A549 (cell line): Measurements from ENCODE around the gene SH3RF3. TPM values are rescaled to one million over a fixed set of nuclear protein-coding genes. Genes with fewer than 3 reads are reported as not detected.

ENCODE experiments used
- ATAC-seq, 2 experiments: fragments of 200-7000 bp in 1 of 2; fragments of >200 bp in 1 of 2; cut with Nextera tagmentation in 1 of 2; cut with Tn5 transposase in 1 of 2; 3 replicates each; pipeline versions ENCODE4 v1.8.0 to v1.9.1; 2018 to 2020; ENCODE audit warnings: mild to moderate bottlenecking in 1 of 2, moderate library complexity in 1 of 2
- CTCF ChIA-PET: fragments of 300-600 bp; sonication (Branson Sonifier 250); formaldehyde crosslinking; extraction: SDS; loops from one replicate; lab custom pipeline; 2021; ENCODE audit warnings: antibody characterized with exemption, inconsistent platforms; lab: Yijun Ruan, JAX
- POLR2A ChIA-PET: fragments of 350-600 bp; formaldehyde crosslinking; extraction: SDS; loops from one replicate; lab custom pipeline; 2021; ENCODE audit warnings: antibody characterized with exemption, inconsistent platforms; lab: Yijun Ruan, JAX
- DNase-seq, 2 experiments: peaks; one replicate each; pipeline versions ENCODE4 v3.0.0 to v3.0.0-alpha.2; 2011 to 2016; ENCODE audit warnings: low read depth in 1 of 2, low spot score in 1 of 2
- FAIRE-seq: peaks from 2 replicates; lab custom pipeline; 2011; peaks lifted over from hg19 to GRCh38; lab: Jason Lieb, UNC
- H3K27ac ChIP-seq, 2 experiments: fragments of >200 bp; sonication (Bioruptor Twin); formaldehyde crosslinking; 3 replicates each; pipeline ENCODE4 v1.5.1; 2016 to 2017
- H3K4me1 ChIP-seq: fragments of >200 bp; sonication (Bioruptor Twin); formaldehyde crosslinking; 3 replicates; pipeline ENCODE4 v1.6.1; 2016
- H3K4me2 ChIP-seq: fragments of >200 bp; sonication (Bioruptor Twin); formaldehyde crosslinking; 3 replicates; pipeline ENCODE4 v1.6.1; 2016
- H3K4me3 ChIP-seq: fragments of >200 bp; sonication (Bioruptor Twin); formaldehyde crosslinking; 3 replicates; pipeline ENCODE4 v1.5.1; 2016
- H3K9me3 ChIP-seq: fragments of >200 bp; sonication (Bioruptor Twin); formaldehyde crosslinking; 3 replicates; pipeline ENCODE4 v1.6.1; 2016
- ATOH8 ChIP-seq: fragments of 250-450 bp; sonication (Bioruptor Pico); IDR thresholded peaks from 2 replicates; pipeline ENCODE4 v1.5.0; 2020; ENCODE audit warnings: low read depth, mild to moderate bottlenecking, moderate library complexity
- BCL3 ChIP-seq: fragments of >200 bp; sonication (Bioruptor Twin); formaldehyde crosslinking; IDR thresholded peaks from 3 replicates; pipeline ENCODE4 v1.6.1; 2016
- CBX8 ChIP-seq: fragments of 200-600 bp; sonication (generic); IDR thresholded peaks from 2 replicates; pipeline ENCODE4 v1.6.1; 2016
- CEBPB ChIP-seq, 2 experiments: fragments of >200 bp in 1 of 2; sonication (Bioruptor Twin) in 1 of 2; formaldehyde crosslinking in 1 of 2; IDR thresholded peaks; 2 replicates each; pipeline ENCODE4 v1.6.1; 2012 to 2016
- CHD2 ChIP-seq: fragments of 150-350 bp; IDR thresholded peaks from 2 replicates; pipeline ENCODE4 v1.6.1; 2014; ENCODE audit warnings: low read length; ENCODE audit not compliant: partially characterized antibody
- CTCF ChIP-seq: fragments of >200 bp; sonication (Bioruptor Twin); formaldehyde crosslinking; IDR thresholded peaks from 3 replicates; pipeline ENCODE4 v1.5.1; 2016
- EHF ChIP-seq: fragments of 250-450 bp; sonication (Bioruptor Pico); IDR thresholded peaks from 2 replicates; pipeline ENCODE4 v1.5.0; 2020; ENCODE audit warnings: mild to moderate bottlenecking
- FOSL2 ChIP-seq, 2 experiments: fragments of 450-650 bp in 1 of 2; fragments of >200 bp in 1 of 2; sonication (Bioruptor Twin) in 1 of 2; formaldehyde crosslinking; IDR thresholded peaks; 2 replicates each; pipeline versions ENCODE4 v1.5.0 to v1.6.1; 2016 to 2020; ENCODE audit warnings: mild to moderate bottlenecking in 1 of 2, moderate library complexity in 1 of 2
- GATA3 ChIP-seq: IDR thresholded peaks from 2 replicates; pipeline ENCODE4 v1.6.1; 2012; ENCODE audit warnings: borderline replicate concordance
- HOXB5 ChIP-seq: fragments of 250-450 bp; sonication (Bioruptor Pico); IDR thresholded peaks from 2 replicates; pipeline ENCODE4 v1.5.0; 2020; ENCODE audit warnings: mild to moderate bottlenecking, moderate library complexity
- JUN ChIP-seq, 2 experiments: fragments of >200 bp; sonication (Bioruptor Twin); formaldehyde crosslinking; IDR thresholded peaks; 2 replicates in 1 of 2; 3 replicates in 1 of 2; pipeline ENCODE4 v1.6.1; 2016 to 2017
- KDM5A ChIP-seq: fragments of 200-600 bp; sonication (generic); IDR thresholded peaks from 2 replicates; pipeline ENCODE4 v1.6.1; 2016; ENCODE audit warnings: antibody characterized with exemption, mild to moderate bottlenecking
- MAFK ChIP-seq: fragments of 450-650 bp; IDR thresholded peaks from 2 replicates; pipeline ENCODE4 v1.6.1; 2014; ENCODE audit not compliant: partially characterized antibody
- MAX ChIP-seq: IDR thresholded peaks from 2 replicates; pipeline ENCODE4 v1.6.1; 2012
- MYC ChIP-seq: IDR thresholded peaks from 2 replicates; pipeline ENCODE4 v1.6.1; 2012; ENCODE audit warnings: mild to moderate bottlenecking, inconsistent platforms, low read length, improper control_type of control experiment, borderline replicate concordance
- NPAS2 ChIP-seq: fragments of 250-450 bp; sonication (Bioruptor Pico); IDR thresholded peaks from 2 replicates; pipeline ENCODE4 v1.8.0; 2022; ENCODE audit warnings: mild to moderate bottlenecking, moderate library complexity, borderline replicate concordance
- NR3C1 ChIP-seq: fragments of >200 bp; sonication (Bioruptor Twin); formaldehyde crosslinking; IDR thresholded peaks from 3 replicates; pipeline ENCODE4 v1.6.1; 2017
- PBX3 ChIP-seq: IDR thresholded peaks from 2 replicates; pipeline ENCODE4 v1.6.1; 2012
- POLR2A ChIP-seq: IDR thresholded peaks from 2 replicates; pipeline ENCODE4 v1.6.1; 2012; ENCODE audit warnings: mild to moderate bottlenecking, low read length
- RAD21 ChIP-seq, 2 experiments: fragments of >200 bp in 1 of 2; sonication (Bioruptor Twin) in 1 of 2; formaldehyde crosslinking in 1 of 2; IDR thresholded peaks in 1 of 2; conservative IDR thresholded peaks in 1 of 2; 2 replicates in 1 of 2; 3 replicates in 1 of 2; pipeline ENCODE4 v1.6.1; 2012 to 2018; ENCODE audit warnings: inconsistent platforms in 1 of 2
- RFX5 ChIP-seq: fragments of 450-650 bp; IDR thresholded peaks from 2 replicates; pipeline ENCODE4 v1.7.1; 2014; ENCODE audit warnings: antibody characterized with exemption, mild to moderate bottlenecking, moderate library complexity
- RNF2 ChIP-seq: fragments of 200-600 bp; sonication (generic); IDR thresholded peaks from 2 replicates; pipeline ENCODE4 v1.6.1; 2016; ENCODE audit warnings: low read depth, mild to moderate bottlenecking, antibody characterized with exemption, moderate library complexity, borderline replicate concordance
- SMC3 ChIP-seq: fragments of >200 bp; sonication (Bioruptor Twin); formaldehyde crosslinking; IDR thresholded peaks from 3 replicates; pipeline ENCODE4 v1.6.1; 2018; ENCODE audit warnings: inconsistent platforms
- TFCP2L1 ChIP-seq: fragments of 250-450 bp; sonication (Bioruptor Pico); IDR thresholded peaks from 2 replicates; pipeline ENCODE4 v1.5.0; 2021; ENCODE audit warnings: mild to moderate bottlenecking
- USF2 ChIP-seq: fragments of 450-650 bp; IDR thresholded peaks from 2 replicates; pipeline ENCODE4 v1.6.1; 2014; ENCODE audit warnings: antibody characterized with exemption
- ZFP36 ChIP-seq: fragments of 450-650 bp; IDR thresholded peaks from 2 replicates; pipeline ENCODE4 v1.6.1; 2014; ENCODE audit warnings: borderline replicate concordance; ENCODE audit not compliant: partially characterized antibody
- ZNF302 ChIP-seq: fragments of 250-450 bp; sonication (Bioruptor Pico); IDR thresholded peaks from 2 replicates; pipeline ENCODE4 v1.9.0; 2021; ENCODE audit warnings: inconsistent platforms, mild to moderate bottlenecking, moderate library complexity
- ZSCAN20 ChIP-seq: fragments of 250-450 bp; sonication (Bioruptor Pico); IDR thresholded peaks from 2 replicates; pipeline ENCODE4 v1.8.0; 2022; ENCODE audit warnings: mild to moderate bottlenecking, moderate library complexity
- WGBS: methylation state at CpG from one replicate; pipeline ENCODE4 v1.1.6; 2017; ENCODE audit errors: missing lambda C conversion rate; 5-methylcytosine and 5-hydroxymethylcytosine counted together
- polyA plus RNA-seq, 4 experiments: library from polyadenylated mRNA; depleted of rRNA in 3 of 4; stranded (reverse); fragments of >200 nt; fragmentation: RNase III in 1 of 4; extraction: RNeasy Plus Mini Kit Qiagen cat#74134 plus additional on column Dnase treatment in 1 of 4; gene quantifications; 2 replicates in 3 of 4; 3 replicates in 1 of 4; pipeline ENCODE4 v1.2.3, GENCODE V29; 2011 to 2017

Gene SH3RF3
- polyA plus RNA-seq, 2 of the 4 experiments (the other 2 are of a cell fraction) = 0.04 to 0.21 TPM

- 60% methylated on average over 7 of the region's 8 CpGs for WGBS
- TF ChIP-seq MAFK (no peak), ZNF302 (CRISPR knock-in tag) (no peak), RNF2 (no peak), CEBPB (IDR thresholded peaks at IDR 0.05) (no peak), USF2 (no peak)
- POLR2A ChIA-PET = no interaction called here
- CTCF ChIA-PET = interaction anchor here (1.0 to 1.9 kb wide), 3 partner anchors 9 to 396 kb away, joined by 3 to 5 read pairs (median 4); no protein-coding TSS in a partner anchor
- no peak for ATAC-seq
- no peaks in the 10 kb centered on the region for H3K4me1 ChIP-seq
- no peak for FAIRE-seq
- H3K4me2 ChIP-seq = no peak overlapping the region
- no peak for DNase-seq
- no peak overlapping the region for H3K27ac ChIP-seq
- no peak overlapping the region for H3K4me3 ChIP-seq
- H3K9me3 ChIP-seq = no peaks in the 10 kb centered on the region
These were observed 20.1 kb downstream of the SH3RF3 start for GRCh38 chr2:109148991-109149645.

GRCh38 chr2:109150559-109150958, 21.6 kb downstream of the SH3RF3 start:
- POLR2A ChIA-PET = no interaction called here
- no peaks in the 10 kb centered on the region for H3K4me1 ChIP-seq
- no peak overlapping the region for H3K4me3 ChIP-seq
- H3K9me3 ChIP-seq = no peaks in the 10 kb centered on the region
- H3K27ac ChIP-seq = no peak overlapping the region
- no peak for ATAC-seq
- CTCF ChIA-PET = no interaction called here
- TF ChIP-seq RFX5 = no peak
- no peak for TF ChIP-seq TFCP2L1 (CRISPR knock-in tag)
- no peak for TF ChIP-seq CBX8
- no peak for TF ChIP-seq HOXB5 (CRISPR knock-in tag)
- no peak for TF ChIP-seq FOSL2 (IDR thresholded peaks at IDR 0.05)
- TF ChIP-seq FOSL2 (CRISPR knock-in tag; IDR thresholded peaks at IDR 0.05) = no peak
- TF ChIP-seq NR3C1 = no peak
- TF ChIP-seq BCL3 = no peak
- TF ChIP-seq GATA3 = no peak
- 28% methylated on average over 3 of the region's 3 CpGs for WGBS
- FAIRE-seq = no peak
- H3K4me2 ChIP-seq = no peak overlapping the region
- DNase-seq = no peak

GRCh38 chr2:109151519-109151918, 22.5 kb downstream of the SH3RF3 start:
- Histone ChIP-seq H3K9me3 (no peaks in the 10 kb centered on the region), H3K4me2 (no peak overlapping the region), H3K4me3 (no peak overlapping the region), H3K27ac (no peak overlapping the region), H3K4me1 (no peaks in the 10 kb centered on the region)
- 52% methylated on average over 4 of the region's 4 CpGs for WGBS
- DNase-seq (no peak), ATAC-seq (no peak), FAIRE-seq (no peak)
- ChIA-PET CTCF (no interaction called here), POLR2A (no interaction called here)
- TF ChIP-seq ZFP36 = no peak
- no peak for TF ChIP-seq USF2
- no peak for TF ChIP-seq CHD2
- TF ChIP-seq EHF (CRISPR knock-in tag) = no peak
- TF ChIP-seq HOXB5 (CRISPR knock-in tag) = no peak
- TF ChIP-seq ZNF302 (CRISPR knock-in tag) = no peak
- TF ChIP-seq POLR2A = no peak
- TF ChIP-seq MYC = no peak
- no peak for TF ChIP-seq ATOH8
- no peak for TF ChIP-seq CTCF
- no peak for TF ChIP-seq PBX3
- no peak for TF ChIP-seq MAFK
- TF ChIP-seq NPAS2 (CRISPR knock-in tag) = no peak
- TF ChIP-seq JUN (IDR thresholded peaks at IDR 0.05) = no peak
- TF ChIP-seq SMC3 = no peak
- TF ChIP-seq RAD21 (conservative IDR thresholded peaks at IDR 0.05 in 1 of 2, IDR thresholded peaks at IDR 0.05 in 1 of 2) = no peak
- TF ChIP-seq MAX = no peak
- TF ChIP-seq KDM5A = no peak
- no peak for TF ChIP-seq ZSCAN20 (CRISPR knock-in tag)
